H7 (cell line): Measurements from ENCODE around the gene IRS2. TPM values are rescaled to one million over a fixed set of nuclear protein-coding genes. Genes with fewer than 3 reads are reported as not detected.

ENCODE experiments used
- DNase-seq: peaks from one replicate; pipeline ENCODE4 v3.0.0; 2012
- H3K27me3 ChIP-seq: 2 replicates; pipeline ENCODE4 v1.6.0; 2011; ENCODE audit warnings: mild to moderate bottlenecking, low read length; ENCODE audit not compliant: control insufficient read depth, insufficient read depth
- H3K36me3 ChIP-seq: replicated peaks from 2 replicates; pipeline ENCODE4 v1.5.1; 2011; ENCODE audit warnings: low read length; ENCODE audit not compliant: control insufficient read depth, insufficient read depth
- H3K4me3 ChIP-seq: 2 replicates; pipeline ENCODE4 v1.5.1; 2011; ENCODE audit warnings: low read depth, mild to moderate bottlenecking, control low read depth, low read length, moderate library complexity; ENCODE audit not compliant: insufficient read depth
- total RNA-seq: library from RNA; depleted of rRNA; stranded (reverse); fragments of >200 nt; shearing (Covaris generic); gene quantifications from 2 replicates; pipeline ENCODE4 v1.2.3, GENCODE V29; 2014

The IRS2 gene
- total RNA-seq, 1 experiment from 2014 or later = 4.3 TPM

- H3K4me3 ChIP-seq = no peak overlapping the region
- H3K36me3 ChIP-seq = no peaks in the 10 kb centered on the region
- no peaks in the 10 kb centered on the region for H3K27me3 ChIP-seq
- no peak for DNase-seq
Observed at GRCh38 chr13:109730812-109731335, 55.5 kb downstream of the IRS2 start.

- Histone ChIP-seq H3K36me3 (no peaks in the 10 kb centered on the region), H3K27me3 (no peaks in the 10 kb centered on the region), H3K4me3 (no peak overlapping the region)
- DNase-seq = peak; percentile 52
Observed at GRCh38 chr13:109728791-109729731, 57.3 kb downstream of the IRS2 start.

GRCh38 chr13:109728061-109728460 lies 58.3 kb downstream of the IRS2 start:
- H3K36me3 ChIP-seq = no peaks in the 10 kb centered on the region
- DNase-seq = no peak
- H3K4me3 ChIP-seq = no peak overlapping the region
- no peaks in the 10 kb centered on the region for H3K27me3 ChIP-seq

- Histone ChIP-seq H3K36me3 (no peaks in the 10 kb centered on the region), H3K4me3 (no peak overlapping the region), H3K27me3 (no peaks in the 10 kb centered on the region)
- no peak for DNase-seq
Observed at GRCh38 chr13:109727251-109727650, 59.1 kb downstream of the IRS2 start.

GRCh38 chr13:109725995-109726637 lies 60.3 kb downstream of the IRS2 start:
- DNase-seq = no peak
- H3K27me3 ChIP-seq = no peaks in the 10 kb centered on the region

GRCh38 chr13:109725297-109725696 lies 61.1 kb downstream of the IRS2 start:
- H3K4me3 ChIP-seq = no peak overlapping the region
- H3K27me3 ChIP-seq = no peaks in the 10 kb centered on the region
- no peak for DNase-seq
- H3K36me3 ChIP-seq = no peaks in the 10 kb centered on the region

More at GRCh38 chr13:109725995-109726637, 60.3 kb downstream of the IRS2 start:
- H3K4me3 ChIP-seq = no peak overlapping the region
- no peaks in the 10 kb centered on the region for H3K36me3 ChIP-seq

DNA sequence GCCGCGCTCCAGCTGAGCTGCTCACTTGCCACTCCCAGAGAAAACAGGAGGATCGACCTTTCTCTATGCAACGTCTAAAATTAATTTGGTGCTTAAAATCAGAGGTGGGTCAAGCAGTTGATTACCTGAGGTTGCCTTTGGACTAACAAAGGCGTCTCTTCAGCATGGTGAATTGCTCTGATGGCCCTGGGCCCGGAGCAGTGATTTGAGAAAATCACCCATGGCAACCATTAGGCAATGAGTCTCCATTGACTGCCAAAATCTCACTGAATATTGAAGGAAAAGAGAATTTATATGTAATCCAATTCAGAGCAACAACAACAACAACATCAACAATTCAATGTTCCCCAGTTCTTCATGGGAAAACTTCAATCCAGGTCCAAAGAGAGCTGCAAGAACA lies 61.8 kb downstream of the IRS2 start:
- no peak overlapping the region for H3K4me3 ChIP-seq
- no peaks in the 10 kb centered on the region for H3K36me3 ChIP-seq
- no peaks in the 10 kb centered on the region for H3K27me3 ChIP-seq
- no peak for DNase-seq

GRCh38 chr13:109723046-109723445 lies 63.3 kb downstream of the IRS2 start:
- H3K36me3 ChIP-seq = no peaks in the 10 kb centered on the region
- no peak overlapping the region for H3K4me3 ChIP-seq
- no peak for DNase-seq

DNA sequence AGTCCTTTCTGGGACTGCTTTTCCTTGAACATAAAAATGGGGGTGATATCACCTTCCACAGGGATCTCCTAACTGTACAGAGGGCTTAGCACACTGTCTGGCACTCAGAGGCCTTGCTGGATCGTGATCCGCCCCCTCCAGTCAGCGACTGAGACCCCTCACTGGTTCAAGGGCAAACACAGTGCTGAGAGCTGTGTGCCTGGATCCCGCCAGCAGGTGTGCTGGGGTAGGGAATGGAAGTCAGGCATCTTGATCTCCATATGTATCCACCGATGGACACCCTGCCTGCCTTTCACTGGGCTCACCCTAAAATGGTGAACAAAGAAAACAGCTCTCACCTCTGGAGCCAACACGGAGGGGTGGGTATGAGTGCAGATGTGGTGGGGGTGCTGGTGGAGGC lies 64.3 kb downstream of the IRS2 start:
- H3K36me3 ChIP-seq = no peaks in the 10 kb centered on the region
- H3K27me3 ChIP-seq = no peaks in the 10 kb centered on the region
- DNase-seq = no peak
- no peak overlapping the region for H3K4me3 ChIP-seq

More at GRCh38 chr13:109723046-109723445, 63.3 kb downstream of the IRS2 start:
- H3K27me3 ChIP-seq = no peaks in the 10 kb centered on the region

DNA sequence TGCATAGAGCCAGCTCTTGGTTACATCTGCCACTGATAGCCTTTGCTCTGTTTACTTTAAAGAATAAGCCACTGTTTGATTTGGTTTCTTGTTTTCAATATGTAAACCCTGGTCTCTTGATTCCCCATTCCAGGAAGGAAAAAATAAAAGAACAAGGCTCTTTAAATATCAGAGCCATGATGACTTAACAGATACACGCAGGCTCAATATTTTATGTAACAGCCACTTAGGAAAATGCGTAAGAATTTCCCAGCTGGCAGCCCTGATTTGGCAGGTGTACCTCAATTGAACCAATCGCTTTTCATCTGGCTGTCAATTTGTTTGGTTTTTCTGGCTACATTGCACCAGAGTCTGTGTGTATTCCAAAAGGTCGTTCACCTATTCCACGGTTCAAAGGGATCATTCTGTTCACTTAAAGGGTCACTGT lies 65.6 kb downstream of the IRS2 start:
- Histone ChIP-seq H3K4me3 (no peak overlapping the region), H3K36me3 (no peaks in the 10 kb centered on the region), H3K27me3 (no peaks in the 10 kb centered on the region)
- DNase-seq = no peak

GRCh38 chr13:109719962-109720646 lies 66.3 kb downstream of the IRS2 start:
- DNase-seq = no peak
- Histone ChIP-seq H3K36me3 (no peaks in the 10 kb centered on the region), H3K4me3 (no peak overlapping the region), H3K27me3 (no peaks in the 10 kb centered on the region)

DNA sequence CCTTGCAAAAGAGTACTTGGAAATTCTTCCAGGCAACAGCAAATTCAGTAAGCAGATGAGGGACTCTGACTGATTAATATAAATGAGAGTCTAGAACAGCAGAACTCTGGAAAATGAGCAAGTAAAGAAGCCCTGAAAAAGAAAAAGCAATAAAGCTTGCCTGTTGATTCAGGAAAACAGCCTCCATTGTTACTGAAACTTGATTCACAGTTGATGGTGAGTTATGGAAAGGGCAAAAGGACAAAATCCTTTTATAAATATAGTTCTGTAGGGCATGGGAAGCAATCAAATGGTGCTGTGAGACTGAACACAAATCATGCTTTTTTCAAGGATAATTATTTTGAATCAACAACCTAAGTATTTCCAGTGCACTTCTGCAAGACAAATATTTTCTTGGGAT lies 67.7 kb downstream of the IRS2 start:
- no peaks in the 10 kb centered on the region for H3K36me3 ChIP-seq
- DNase-seq = no peak
- H3K4me3 ChIP-seq = no peak overlapping the region
- H3K27me3 ChIP-seq = no peaks in the 10 kb centered on the region

- no peak overlapping the region for H3K4me3 ChIP-seq
- no peaks in the 10 kb centered on the region for H3K27me3 ChIP-seq
- DNase-seq = no peak
- no peaks in the 10 kb centered on the region for H3K36me3 ChIP-seq
Observed at GRCh38 chr13:109717686-109718085, 68.7 kb downstream of the IRS2 start.

DNA sequence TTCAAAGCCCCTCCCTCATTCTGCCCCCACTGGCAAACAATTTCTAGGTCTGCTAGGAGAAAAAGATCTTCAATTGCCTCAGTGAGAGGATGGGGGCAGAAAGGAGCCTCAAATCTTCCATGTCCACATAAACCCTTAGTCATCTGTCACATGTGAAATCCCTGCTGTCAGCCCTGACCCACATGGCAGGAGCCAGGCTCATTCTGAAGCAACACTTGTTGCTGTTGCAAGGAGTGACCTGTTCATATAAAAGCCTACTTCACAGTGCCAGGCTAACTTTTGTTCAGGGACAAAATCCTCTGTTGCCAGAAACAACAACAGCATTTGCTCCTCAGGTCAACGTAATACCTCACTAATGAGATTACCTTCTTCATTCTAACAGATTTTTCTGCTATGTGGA lies 70.5 kb downstream of the IRS2 start:
- no peaks in the 10 kb centered on the region for H3K36me3 ChIP-seq
- H3K4me3 ChIP-seq = no peak overlapping the region
- no peak for DNase-seq
- H3K27me3 ChIP-seq = no peaks in the 10 kb centered on the region
